ENCODE measurements around the gene DDX25.

Gene DDX25

GRCh38 chr11:125887373-125888324 is 16.7 kb upstream of the DDX25 start, which contains the start of gene HYLS1:
Gene HYLS1, plus strand, starts transcription at chr11:125887668. Its CDS starts 11,701 bp downstream, at chr11:125899369.
- Mint-ChIP-seq H3K27me3 (ENCODE audit: low read depth, poor library complexity) (no peaks in the 10 kb centered on the region), H3K4me1 (peaks cover 5% of the 10 kb centered on the region), H3K4me3 (peak within 1 kb of the TSS; percentile 79), H3K9me3 (peaks cover 30% of the 10 kb centered on the region), H3K36me3 (ENCODE audit: low read depth) (peaks cover 5% of the 10 kb centered on the region), H3K27ac (no peak within 1 kb of the TSS)
- peak; percentile 5 for TF ChIP-seq CTCF (IDR thresholded peaks at IDR 0.05)
- DNase-seq, result peak; percentile 78

GRCh38 chr11:125890447-125891100 is 13.7 kb upstream of the DDX25 start:
- TF ChIP-seq CTCF (IDR thresholded peaks at IDR 0.05), result no peak
- Mint-ChIP-seq H3K27me3 (ENCODE audit: low read depth, poor library complexity) (no peaks in the 10 kb centered on the region), H3K4me3 (peak overlapping the region; percentile 33), H3K9me3 (peaks cover 17% of the 10 kb centered on the region), H3K36me3 (ENCODE audit: low read depth) (peaks cover 24% of the 10 kb centered on the region), H3K27ac (no peak overlapping the region), H3K4me1 (peaks cover 5% of the 10 kb centered on the region)
- no peak for DNase-seq

GRCh38 chr11:125892071-125892470 is 12.2 kb upstream of the DDX25 start:
- DNase-seq, result no peak
- Mint-ChIP-seq H3K27me3 (ENCODE audit: low read depth, poor library complexity) (no peaks in the 10 kb centered on the region), H3K4me1 (peaks cover 5% of the 10 kb centered on the region), H3K36me3 (ENCODE audit: low read depth) (peaks cover 24% of the 10 kb centered on the region), H3K27ac (no peak overlapping the region), H3K9me3 (peaks cover 4% of the 10 kb centered on the region), H3K4me3 (no peak overlapping the region)
- TF ChIP-seq CTCF (IDR thresholded peaks at IDR 0.05), result no peak

- Mint-ChIP-seq H3K4me3 (no peak overlapping the region), H3K9me3 (no peaks in the 10 kb centered on the region), H3K4me1 (peaks cover 5% of the 10 kb centered on the region), H3K27ac (no peak overlapping the region), H3K36me3 (ENCODE audit: low read depth) (peaks cover 24% of the 10 kb centered on the region), H3K27me3 (ENCODE audit: low read depth, poor library complexity) (no peaks in the 10 kb centered on the region)
- no peak for TF ChIP-seq CTCF (IDR thresholded peaks at IDR 0.05)
- no peak for DNase-seq
These were observed 11.3 kb upstream of the DDX25 start for GRCh38 chr11:125892994-125893393.

GRCh38 chr11:125901872-125902271 is 2.4 kb upstream of the DDX25 start:
- Mint-ChIP-seq H3K4me3 (peak overlapping the region; percentile 99), H3K9me3 (peaks cover 19% of the 10 kb centered on the region), H3K4me1 (peaks cover 24% of the 10 kb centered on the region), H3K36me3 (ENCODE audit: low read depth) (peaks cover 9% of the 10 kb centered on the region), H3K27ac (no peak overlapping the region), H3K27me3 (ENCODE audit: low read depth, poor library complexity) (peaks cover 39% of the 10 kb centered on the region)
- TF ChIP-seq CTCF (IDR thresholded peaks at IDR 0.05), result no peak
- no peak for DNase-seq
